H1 (cell line): ENCODE results near the gene GABARAPL1. TPM values are rescaled to one million over a fixed set of nuclear protein-coding genes. Genes with fewer than 3 reads are reported as not detected.

Experiments used
- CTCF ChIA-PET: fragments of 300-600 bp; sonication (Branson Sonifier 250); formaldehyde crosslinking; loops from one replicate; lab custom pipeline; 2021; ENCODE audit not compliant: partially characterized antibody; lab: Charles Lee
- POLR2A ChIA-PET: fragments of 300-600 bp; sonication (Branson Sonifier 250); formaldehyde crosslinking; loops from one replicate; lab custom pipeline; 2021; ENCODE audit warnings: inconsistent platforms; ENCODE audit not compliant: partially characterized antibody; lab: Charles Lee
- DNase-seq, 2 experiments: peaks; one replicate each; pipeline versions ENCODE4 v3.0.0 to v3.0.0-alpha.2; 2010 to 2022; ENCODE audit warnings: low spot score in 2 of 2, low read depth in 1 of 2, mixed read lengths in 1 of 2
- FAIRE-seq: peaks from 2 replicates; lab custom pipeline; 2011; peaks lifted over from hg19 to GRCh38; lab: Jason Lieb, UNC
- H2AFZ ChIP-seq: 2 replicates; pipeline ENCODE4 v1.8.1; 2012; ENCODE audit warnings: low read length, inconsistent platforms
- H2AK5ac ChIP-seq: 2 replicates; pipeline ENCODE4 v1.6.1; 2013; ENCODE audit warnings: low read depth, low read length
- H2BK120ac ChIP-seq: replicated peaks from 2 replicates; pipeline ENCODE3; 2013; ENCODE audit warnings: low read depth, low read length, inconsistent platforms
- H2BK12ac ChIP-seq: 2 replicates; pipeline ENCODE4 v1.6.1; 2013; ENCODE audit warnings: low read depth, low read length
- H2BK15ac ChIP-seq: 2 replicates; pipeline ENCODE4 v1.6.1; 2013; ENCODE audit warnings: low read length
- H2BK20ac ChIP-seq: 2 replicates; pipeline ENCODE4 v1.6.1; 2013; ENCODE audit warnings: low read length
- H2BK5ac ChIP-seq: 2 replicates; pipeline ENCODE4 v1.6.1; 2013; ENCODE audit warnings: low read depth, low read length
- H3K14ac ChIP-seq: 2 replicates; pipeline ENCODE4 v1.6.1; 2013; ENCODE audit warnings: inconsistent platforms; ENCODE audit not compliant: insufficient read length
- H3K18ac ChIP-seq: 2 replicates; pipeline ENCODE4 v1.6.1; 2013; ENCODE audit warnings: low read length; ENCODE audit errors: extremely low read depth
- H3K23ac ChIP-seq: 2 replicates; pipeline ENCODE4 v1.6.1; 2013; ENCODE audit warnings: inconsistent platforms; ENCODE audit not compliant: insufficient read length
- H3K23me2 ChIP-seq: 2 replicates; pipeline ENCODE4 v1.6.1; 2013; ENCODE audit warnings: low read depth, low read length
- H3K27ac ChIP-seq: 2 replicates; pipeline ENCODE4 v1.6.1; 2011; ENCODE audit warnings: low read depth, low read length, inconsistent platforms
- H3K27me3 ChIP-seq, 4 experiments: replicated peaks in 1 of 4; 1 replicate in 1 of 4; 2 replicates in 3 of 4; pipeline versions ENCODE4 v1.6.1 to v1.8.1; 2011 to 2013; ENCODE audit warnings: low read length in 3 of 4, mild to moderate bottlenecking in 3 of 4, inconsistent platforms in 2 of 4, mixed read lengths in 2 of 4, moderate library complexity in 1 of 4; ENCODE audit not compliant: control insufficient read depth in 3 of 4, insufficient read depth in 3 of 4; ENCODE audit errors: extremely low read depth in 1 of 4
- H3K36me3 ChIP-seq, 4 experiments: 2 replicates each; pipeline versions ENCODE4 v1.6.1 to v1.8.1; 2011 to 2013; ENCODE audit warnings: mild to moderate bottlenecking in 4 of 4, low read length in 3 of 4, moderate library complexity in 2 of 4, control low read depth in 1 of 4, inconsistent platforms in 1 of 4; ENCODE audit not compliant: insufficient read depth in 4 of 4, control insufficient read depth in 2 of 4
- H3K4ac ChIP-seq: replicated peaks from 2 replicates; pipeline ENCODE3; 2013; ENCODE audit warnings: low read length, low read depth, mixed read lengths, inconsistent platforms; ENCODE audit not compliant: insufficient read length
- H3K4me1 ChIP-seq, 4 experiments: replicated peaks in 1 of 4; 1 replicate in 1 of 4; 2 replicates in 3 of 4; pipeline versions ENCODE4 v1.6.1 to v1.8.1; 2011 to 2013; ENCODE audit warnings: low read length in 3 of 4, inconsistent platforms in 2 of 4, mixed read lengths in 1 of 4; ENCODE audit not compliant: insufficient read depth in 4 of 4, control insufficient read depth in 3 of 4
- H3K4me2 ChIP-seq, 2 experiments: 2 replicates each; pipeline versions ENCODE4 v1.6.1 to v1.8.1; 2011 to 2013; ENCODE audit warnings: low read depth in 2 of 2, low read length in 2 of 2, control low read depth in 1 of 2, inconsistent platforms in 1 of 2, mild to moderate bottlenecking in 1 of 2; ENCODE audit not compliant: insufficient read depth in 1 of 2
- H3K4me3 ChIP-seq, 4 experiments: fragments of 200-600, 300-600 bp in 1 of 4; sonication (generic), shearing (Covaris generic), sonication (Bioruptor Twin) in 1 of 4; 2 replicates each; pipeline versions ENCODE4 v1.5.1 to v1.8.1; 2011 to 2016; ENCODE audit warnings: low read length in 4 of 4, low read depth in 3 of 4, control low read depth in 2 of 4, inconsistent platforms in 2 of 4, mild to moderate bottlenecking in 2 of 4, mixed read lengths in 1 of 4, moderate library complexity in 1 of 4; ENCODE audit not compliant: insufficient read depth in 2 of 4; ENCODE audit errors: extremely low read depth in 1 of 4
- H3K56ac ChIP-seq: replicated peaks from 2 replicates; pipeline ENCODE3; 2013; ENCODE audit warnings: low read depth, mild to moderate bottlenecking, mixed read lengths, low read length, inconsistent platforms; ENCODE audit not compliant: insufficient read length
- H3K79me1 ChIP-seq: 2 replicates; pipeline ENCODE4 v1.6.1; 2013; ENCODE audit warnings: low read depth, low read length, control low read depth
- H3K79me2 ChIP-seq, 2 experiments: 2 replicates each; pipeline versions ENCODE4 v1.6.1 to v1.8.1; 2012 to 2013; ENCODE audit warnings: low read length in 2 of 2, mild to moderate bottlenecking in 2 of 2, inconsistent platforms in 1 of 2; ENCODE audit not compliant: insufficient read depth in 2 of 2, control insufficient read depth in 1 of 2
- H3K9ac ChIP-seq, 4 experiments: replicated peaks in 1 of 4; 1 replicate in 1 of 4; 2 replicates in 3 of 4; pipeline versions ENCODE4 v1.6.1 to v1.8.1; 2011 to 2013; ENCODE audit warnings: low read depth in 3 of 4, low read length in 3 of 4, control low read depth in 2 of 4, mild to moderate bottlenecking in 2 of 4, moderate library complexity in 2 of 4, inconsistent platforms in 1 of 4; ENCODE audit errors: extremely low read depth in 1 of 4
- H3K9me3 ChIP-seq, 2 experiments: 2 replicates each; pipeline versions ENCODE4 v1.6.1 to v1.8.1; 2012 to 2013; ENCODE audit warnings: mild to moderate bottlenecking in 2 of 2, moderate library complexity in 2 of 2, control low read depth in 1 of 2, inconsistent platforms in 1 of 2, low read depth in 1 of 2, low read length in 1 of 2, mixed read lengths in 1 of 2; ENCODE audit not compliant: insufficient read depth in 2 of 2
- H4K20me1 ChIP-seq, 2 experiments: replicated peaks in 1 of 2; 2 replicates each; pipeline versions ENCODE3 to v1.8.1; 2011 to 2013; ENCODE audit warnings: inconsistent platforms in 2 of 2, low read length in 2 of 2, mild to moderate bottlenecking in 1 of 2; ENCODE audit not compliant: insufficient read depth in 2 of 2, control insufficient read depth in 1 of 2
- H4K5ac ChIP-seq: 2 replicates; pipeline ENCODE4 v1.6.1; 2013; ENCODE audit warnings: low read length, low read depth, mixed read lengths, inconsistent platforms; ENCODE audit not compliant: insufficient read length
- H4K8ac ChIP-seq: 2 replicates; pipeline ENCODE4 v1.8.0; 2013; ENCODE audit warnings: mild to moderate bottlenecking, moderate library complexity, low read length, inconsistent platforms; ENCODE audit not compliant: insufficient read depth; ENCODE audit errors: extremely low read depth
- H4K91ac ChIP-seq: replicated peaks from 2 replicates; pipeline ENCODE3; 2013; ENCODE audit warnings: low read length, mixed read lengths, inconsistent platforms; ENCODE audit not compliant: insufficient read length
- CEBPB ChIP-seq: IDR thresholded peaks from 2 replicates; pipeline ENCODE4 v1.6.1; 2012; ENCODE audit warnings: low read depth, low read length
- EZH2 ChIP-seq: fragments of 200-600 bp; sonication (generic); IDR thresholded peaks from 2 replicates; pipeline ENCODE4 v1.7.1; 2012; ENCODE audit warnings: low read depth, mild to moderate bottlenecking, moderate library complexity, low read length, inconsistent platforms; ENCODE audit not compliant: severe bottlenecking
- HDAC2 ChIP-seq, 2 experiments: fragments of 300-600 bp in 1 of 2; sonication (generic) in 1 of 2; IDR thresholded peaks; 2 replicates each; pipeline ENCODE4 v1.6.1; 2011 to 2012; ENCODE audit warnings: low read depth in 2 of 2, low read length in 2 of 2, mild to moderate bottlenecking in 2 of 2, moderate library complexity in 2 of 2, borderline replicate concordance in 1 of 2, inconsistent platforms in 1 of 2
- HDAC6 ChIP-seq: IDR thresholded peaks from one replicate; pipeline ENCODE4 v1.7.1; 2012; ENCODE audit warnings: low read depth, mild to moderate bottlenecking, inconsistent platforms, low read length, moderate library complexity
- JUN ChIP-seq: IDR thresholded peaks from 2 replicates; pipeline ENCODE4 v1.6.1; 2011; ENCODE audit warnings: low read depth, mild to moderate bottlenecking, improper control_type of control experiment, low read length
- NRF1 ChIP-seq: IDR thresholded peaks from 2 replicates; pipeline ENCODE4 v1.6.1; 2011; ENCODE audit warnings: mild to moderate bottlenecking, low read depth, low read length, improper control_type of control experiment
- POLR2A ChIP-seq, 2 experiments: IDR thresholded peaks; 1 replicate in 1 of 2; 2 replicates in 1 of 2; pipeline ENCODE4 v1.6.1; 2011; ENCODE audit warnings: low read depth in 2 of 2, low read length in 2 of 2, mild to moderate bottlenecking in 2 of 2; ENCODE audit errors: control extremely low read depth in 1 of 2
- RXRA ChIP-seq: IDR thresholded peaks from 2 replicates; pipeline ENCODE4 v1.6.1; 2011; ENCODE audit warnings: low read depth, mild to moderate bottlenecking, low read length, moderate library complexity; ENCODE audit not compliant: insufficient read depth
- SRF ChIP-seq: IDR thresholded peaks from 2 replicates; pipeline ENCODE4 v1.6.1; 2011; ENCODE audit warnings: mild to moderate bottlenecking, low read depth, low read length, moderate library complexity
- WGBS, 2 experiments: shearing (Covaris generic) in 1 of 2; methylation state at CpG; one replicate each; pipeline versions ENCODE4 v1.1.6 to v1.1.7; 2013 to 2015; ENCODE audit warnings: low lambda C conversion rate in 2 of 2, mixed read lengths in 2 of 2, inconsistent platforms in 1 of 2, low coverage in 1 of 2, missing lambda C conversion rate in 1 of 2; ENCODE audit not compliant: insufficient replicate concordance in 2 of 2, insufficient coverage in 1 of 2, insufficient read length in 1 of 2; ENCODE audit errors: extremely low coverage in 1 of 2, missing lambda C conversion rate in 1 of 2; 5-methylcytosine and 5-hydroxymethylcytosine counted together
- polyA plus RNA-seq, 7 experiments: library from polyadenylated mRNA; depleted of rRNA in 3 of 7; stranded (reverse) in 5 of 7; unstranded in 2 of 7; fragments of >200 nt in 5 of 7; fragments of 200-250 nt in 2 of 7; gene quantifications; 1 replicate in 5 of 7; 2 replicates in 1 of 7; 4 replicates in 1 of 7; pipeline versions ENCODE4 v1.2.1 to v1.2.3, GENCODE V29; 2011 to 2013; ENCODE audit warnings: missing spikeins in 2 of 7, mixed read lengths in 2 of 7
- total RNA-seq: library from RNA; stranded (reverse); fragmentation: NEBNext Ultra II Directional; extraction: Animal tissue kit (Norgen Biotek cat#: 25700); gene quantifications from 2 replicates; pipeline ENCODE4 v1.2.1, GENCODE V29; 2021

Gene GABARAPL1
- total and polyA plus RNA-seq, 2 of the 8 experiments (the other 6 are each of a cell fraction or from before 2014, with no cell fraction given): 56.1 to 87.9 TPM

GRCh38 chr12:10179776-10180181, 32.9 kb upstream of the GABARAPL1 start:
- no peaks in the 10 kb centered on the region for H3K9me3 ChIP-seq
- no peaks in the 10 kb centered on the region for H3K23me2 ChIP-seq
- H2BK12ac ChIP-seq: no peak overlapping the region
- no peak overlapping the region for H2AK5ac ChIP-seq
- H3K23ac ChIP-seq: no peak overlapping the region
- no peak overlapping the region for H3K27ac ChIP-seq
- no peak overlapping the region for H2BK15ac ChIP-seq
- H3K4me1 ChIP-seq: no peaks in the 10 kb centered on the region
- H2BK120ac ChIP-seq: no peak overlapping the region
- H3K4me3 ChIP-seq: no peak overlapping the region
- 90% methylated on average over 5 of the region's 5 CpGs; no CpG with 5 or more reads in 1 of the 2 experiments for WGBS, 2 experiments
- no peak overlapping the region for H3K4ac ChIP-seq
- TF ChIP-seq HDAC2 (IDR thresholded peaks at IDR 0.05; ENCODE audit: borderline replicate concordance in 1 of 2, low read depth in 2 of 2, low read length in 2 of 2): no peak
- no peak for TF ChIP-seq NRF1
- TF ChIP-seq RXRA: no peak
- TF ChIP-seq EZH2: no peak
- TF ChIP-seq SRF: no peak
- TF ChIP-seq CEBPB: no peak
- TF ChIP-seq JUN: no peak
- no peak for TF ChIP-seq POLR2A (IDR thresholded peaks at IDR 0.05; ENCODE audit: control extremely low read depth in 1 of 2, low read depth in 2 of 2, low read length in 2 of 2)
- TF ChIP-seq HDAC6: no peak
- H3K9ac ChIP-seq: no peak overlapping the region
- no peaks in the 10 kb centered on the region for H3K79me2 ChIP-seq
- no peak overlapping the region for H2BK5ac ChIP-seq
- ChIA-PET CTCF (no interaction called here), POLR2A (no interaction called here)
- no peak for DNase-seq
- H4K20me1 ChIP-seq: no peaks in the 10 kb centered on the region
- H3K27me3 ChIP-seq: no peaks in the 10 kb centered on the region
- H3K79me1 ChIP-seq: no peaks in the 10 kb centered on the region
- H3K18ac ChIP-seq: no peak overlapping the region
- H3K14ac ChIP-seq: no peak overlapping the region
- no peaks in the 10 kb centered on the region for H3K36me3 ChIP-seq
- H4K91ac ChIP-seq: no peak overlapping the region
- no peak overlapping the region for H2AFZ ChIP-seq
- H4K5ac ChIP-seq: no peak overlapping the region
- no peak overlapping the region for H3K56ac ChIP-seq
- H4K8ac ChIP-seq: no peak overlapping the region
- no peak overlapping the region for H2BK20ac ChIP-seq
- no peak overlapping the region for H3K4me2 ChIP-seq
- no peak for FAIRE-seq
